A673 (cell line): ENCODE results near the gene ARHGEF40. TPM values are rescaled to one million over a fixed set of nuclear protein-coding genes. Genes with fewer than 3 reads are reported as not detected.

ENCODE experiments used
- BruUV-seq: library from RNA; stranded (reverse); fragments of 400-500 nt; replicated peaks from 2 replicates; lab custom pipeline; 2021; lab: Mats Ljungman, UMichigan
- CTCF ChIA-PET: fragments of 300-600 bp; sonication (Branson Sonifier 250); formaldehyde crosslinking; loops from one replicate; lab custom pipeline; 2022; ENCODE audit warnings: antibody characterized with exemption; lab: Charles Lee
- POLR2A ChIA-PET: fragments of 300-600 bp; sonication (Branson Sonifier 250); formaldehyde crosslinking; loops from one replicate; lab custom pipeline; 2022; ENCODE audit warnings: antibody characterized with exemption; ENCODE audit not compliant: low non-redundant PET; lab: Charles Lee
- DNase-seq: peaks from one replicate; pipeline ENCODE4 v3.0.0-alpha.2; 2015; ENCODE audit warnings: low spot score
- H3K27ac ChIP-seq: fragments of 200-600 bp; sonication (generic); 2 replicates; pipeline ENCODE4 v1.5.1; 2016; ENCODE audit warnings: mixed run types, low read depth, mild to moderate bottlenecking, mixed read lengths, antibody characterized with exemption, low read length; ENCODE audit not compliant: poor library complexity, severe bottlenecking
- H3K27me3 ChIP-seq: fragments of 200-600 bp; sonication (generic); replicated peaks from 2 replicates; pipeline ENCODE4 v1.6.1; 2017; ENCODE audit warnings: mixed run types, low read depth, mild to moderate bottlenecking, mixed read lengths, antibody characterized with exemption, low read length; ENCODE audit not compliant: insufficient read depth, poor library complexity
- H3K36me3 ChIP-seq: fragments of 200-600 bp; sonication (generic); 2 replicates; pipeline ENCODE4 v1.6.1; 2016; ENCODE audit warnings: mixed run types, mild to moderate bottlenecking, mixed read lengths, antibody characterized with exemption, low read length; ENCODE audit not compliant: insufficient read depth, poor library complexity, severe bottlenecking
- H3K4me1 ChIP-seq: fragments of 200-600 bp; sonication (generic); 2 replicates; pipeline ENCODE4 v1.6.1; 2017; ENCODE audit warnings: mixed run types, mild to moderate bottlenecking, mixed read lengths, antibody characterized with exemption, low read length; ENCODE audit not compliant: insufficient read depth, poor library complexity, severe bottlenecking
- H3K4me3 ChIP-seq: fragments of 200-600 bp; sonication (generic); 2 replicates; pipeline ENCODE4 v1.5.1; 2016; ENCODE audit warnings: low read depth, mixed run types, mild to moderate bottlenecking, mixed read lengths, low read length; ENCODE audit not compliant: poor library complexity, severe bottlenecking
- H3K9me3 ChIP-seq: fragments of 200-600 bp; sonication (generic); 2 replicates; pipeline ENCODE4 v1.6.1; 2016; ENCODE audit warnings: mixed run types, low read depth, mild to moderate bottlenecking, mixed read lengths, antibody characterized with exemption, low read length; ENCODE audit not compliant: poor library complexity, severe bottlenecking
- EZH2 ChIP-seq: fragments of 200-600 bp; sonication (generic); IDR thresholded peaks from 2 replicates; pipeline ENCODE4 v1.6.1; 2017; ENCODE audit warnings: borderline replicate concordance, low read depth, mild to moderate bottlenecking, mixed read lengths, antibody characterized with exemption, low read length; ENCODE audit not compliant: poor library complexity, severe bottlenecking
- intact Hi-C: fragments of 100-400 bp; cut with micrococcal nuclease; formaldehyde crosslinking; loops from one replicate; pipeline ENCODE4 v1.10.0; 2022; ENCODE audit not compliant: unreplicated experiment
- total RNA-seq: library from RNA; stranded (reverse); gene quantifications from 2 replicates; pipeline ENCODE4 v1.2.3, GENCODE V29; 2021
- TF ChIP-seq, protein P1 (sequence below): fragments of 300-800, 200-600 bp; sonication (generic); conservative IDR thresholded peaks from 2 replicates; pipeline ENCODE4 v1.5.1; 2017; ENCODE audit warnings: low read depth, mild to moderate bottlenecking, antibody characterized with exemption, low read length, moderate library complexity, mixed read lengths

ARHGEF40 gene
- total RNA-seq, 1 experiment from 2014 or later = 89.6 TPM

DNA sequence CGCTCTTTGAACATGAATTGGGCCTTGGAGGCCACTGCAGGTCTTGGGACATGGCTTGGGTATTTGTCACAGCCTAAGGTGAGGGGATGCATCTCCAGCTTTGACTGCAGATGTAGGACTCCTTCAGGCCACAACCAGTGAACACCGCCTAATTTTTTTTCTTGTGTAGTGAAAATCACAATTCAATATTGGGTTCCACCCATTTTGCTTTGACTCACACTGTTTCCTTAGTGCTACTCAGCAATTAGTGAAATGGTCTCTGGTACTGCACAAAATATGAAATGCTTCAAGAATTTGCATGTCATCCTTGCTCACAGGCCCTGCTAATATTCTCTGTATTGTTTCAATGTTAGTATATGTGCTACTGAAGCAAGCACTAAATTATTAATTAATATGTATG lies 43.3 kb downstream of the ARHGEF40 start:
- Histone ChIP-seq H3K27me3 (no peaks in the 10 kb centered on the region), H3K36me3 (no peaks in the 10 kb centered on the region), H3K4me3 (no peak overlapping the region), H3K27ac (no peak overlapping the region), H3K4me1 (peaks cover 7% of the 10 kb centered on the region), H3K9me3 (no peaks in the 10 kb centered on the region)
- TF ChIP-seq, protein P1, sequence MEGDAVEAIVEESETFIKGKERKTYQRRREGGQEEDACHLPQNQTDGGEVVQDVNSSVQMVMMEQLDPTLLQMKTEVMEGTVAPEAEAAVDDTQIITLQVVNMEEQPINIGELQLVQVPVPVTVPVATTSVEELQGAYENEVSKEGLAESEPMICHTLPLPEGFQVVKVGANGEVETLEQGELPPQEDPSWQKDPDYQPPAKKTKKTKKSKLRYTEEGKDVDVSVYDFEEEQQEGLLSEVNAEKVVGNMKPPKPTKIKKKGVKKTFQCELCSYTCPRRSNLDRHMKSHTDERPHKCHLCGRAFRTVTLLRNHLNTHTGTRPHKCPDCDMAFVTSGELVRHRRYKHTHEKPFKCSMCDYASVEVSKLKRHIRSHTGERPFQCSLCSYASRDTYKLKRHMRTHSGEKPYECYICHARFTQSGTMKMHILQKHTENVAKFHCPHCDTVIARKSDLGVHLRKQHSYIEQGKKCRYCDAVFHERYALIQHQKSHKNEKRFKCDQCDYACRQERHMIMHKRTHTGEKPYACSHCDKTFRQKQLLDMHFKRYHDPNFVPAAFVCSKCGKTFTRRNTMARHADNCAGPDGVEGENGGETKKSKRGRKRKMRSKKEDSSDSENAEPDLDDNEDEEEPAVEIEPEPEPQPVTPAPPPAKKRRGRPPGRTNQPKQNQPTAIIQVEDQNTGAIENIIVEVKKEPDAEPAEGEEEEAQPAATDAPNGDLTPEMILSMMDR = no peak
- TF ChIP-seq EZH2 = no peak
- CTCF ChIA-PET = no interaction called here
- intact Hi-C loops = no loop called here
- BruUV-seq = no TSS peak
- POLR2A ChIA-PET = no interaction called here
- DNase-seq = no peak

DNA sequence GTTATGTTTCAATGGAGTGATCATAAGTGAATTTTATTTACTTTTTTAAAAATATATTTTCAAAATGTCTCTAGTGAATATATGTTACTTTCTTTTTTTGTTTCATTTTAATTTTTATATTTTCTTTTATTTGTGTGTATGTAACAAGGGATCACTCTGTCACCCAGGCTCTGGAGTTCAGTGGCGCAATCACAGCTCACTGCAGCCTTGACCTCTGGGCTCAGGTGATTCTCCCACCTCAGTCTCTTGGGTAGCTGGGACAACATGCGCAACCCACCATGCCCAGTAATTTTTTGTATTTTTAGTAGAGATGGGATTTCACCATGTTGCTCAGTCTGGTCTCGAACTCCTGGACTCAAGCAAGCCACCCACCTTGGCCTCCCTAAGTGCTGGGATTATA lies 48.8 kb downstream of the ARHGEF40 start:
- no TSS peak for BruUV-seq
- Histone ChIP-seq H3K9me3 (no peaks in the 10 kb centered on the region), H3K27ac (no peak overlapping the region), H3K4me1 (no peaks in the 10 kb centered on the region), H3K4me3 (no peak overlapping the region), H3K36me3 (no peaks in the 10 kb centered on the region), H3K27me3 (no peaks in the 10 kb centered on the region)
- ChIA-PET POLR2A (no interaction called here), CTCF (no interaction called here)
- no peak for DNase-seq
- intact Hi-C loops = no loop called here
- TF ChIP-seq, protein P1 = no peak
- TF ChIP-seq EZH2 = no peak

DNA sequence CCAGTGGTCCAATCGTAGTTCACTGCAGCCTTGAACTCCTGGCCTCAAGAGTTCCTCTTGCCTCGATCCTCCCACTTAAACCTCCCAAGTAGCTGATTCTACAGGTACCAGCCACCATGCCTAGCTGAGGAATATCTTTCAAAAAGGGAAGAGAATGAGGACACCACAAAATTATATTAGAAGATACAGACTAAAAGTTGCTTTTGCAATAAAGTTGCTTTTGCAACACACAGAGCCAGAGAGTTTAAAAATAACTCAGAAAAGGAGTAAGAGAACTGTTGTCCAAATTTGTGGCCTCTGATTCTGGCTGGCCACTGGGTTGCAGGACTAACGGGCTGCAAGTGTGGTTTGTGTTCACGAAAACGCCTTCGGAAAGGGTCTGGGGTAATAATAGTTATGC lies 50.6 kb downstream of the ARHGEF40 start:
- TF ChIP-seq, protein P1 = no peak
- no peak for TF ChIP-seq EZH2
- no peak for DNase-seq
- intact Hi-C loops = no loop called here
- H3K9me3 ChIP-seq = no peaks in the 10 kb centered on the region
- ChIA-PET CTCF (no interaction called here), POLR2A (no interaction called here)
- H3K36me3 ChIP-seq = no peaks in the 10 kb centered on the region
- BruUV-seq = no TSS peak
- no peak overlapping the region for H3K27ac ChIP-seq
- no peaks in the 10 kb centered on the region for H3K27me3 ChIP-seq
- no peaks in the 10 kb centered on the region for H3K4me1 ChIP-seq
- no peak overlapping the region for H3K4me3 ChIP-seq
